Left ventricle myocardium superior (tissue), 1 donor: ENCODE measurements around the gene CPA5. TPM values are rescaled to one million over a fixed set of nuclear protein-coding genes. Genes with fewer than 3 reads are reported as not detected.

Experiments used
- ATAC-seq: fragments of 200-7000 bp; cut with Tn5 transposase; one replicate; pipeline ENCODE4 v1.9.1; 2020; ENCODE audit warnings: mild to moderate bottlenecking, moderate library complexity
- DNase-seq: peaks from one replicate; pipeline ENCODE4 v3.0.0-alpha.2; 2020
- intact Hi-C: fragments of 100-400 bp; cut with micrococcal nuclease; formaldehyde crosslinking; loops from one replicate; pipeline ENCODE4 v1.11.0; 2022
- total RNA-seq: library from RNA; stranded (reverse); fragmentation: NEBNext Ultra II Directional; extraction: Animal tissue kit (Norgen Biotek cat#: 25700); gene quantifications from one replicate; pipeline ENCODE4 v1.2.1, GENCODE V29; 2021
- donor health status: DM: no; HTN: yes; CAD: no; lungs with severe emphysema.

CPA5 gene
- total RNA-seq, 1 donor from 2014 or later = not detected

- no peak for ATAC-seq
- intact Hi-C loops = no loop called here
- no peak for DNase-seq
Measured at GRCh38 chr7:130324306-130324943, 20.2 kb upstream of the CPA5 start.

GRCh38 chr7:130329681-130330080 lies 14.9 kb upstream of the CPA5 start:
- intact Hi-C loops = no loop called here
- DNase-seq (no peak), ATAC-seq (no peak)

GRCh38 chr7:130332259-130333053 lies 12.2 kb upstream of the CPA5 start:
- intact Hi-C loops = no loop called here
- DNase-seq = no peak
- ATAC-seq = no peak

- DNase-seq = no peak
- intact Hi-C loops = no loop called here
- ATAC-seq = no peak
Measured at GRCh38 chr7:130333832-130334231, 10.8 kb upstream of the CPA5 start.

- ATAC-seq = peak; percentile 23
- intact Hi-C loops = no loop called here
- DNase-seq = no peak
Measured at GRCh38 chr7:130334274-130334673, 10.3 kb upstream of the CPA5 start.

GRCh38 chr7:130337410-130337971 lies 7.1 kb upstream of the CPA5 start:
- intact Hi-C loops = no loop called here
- DNase-seq (no peak), ATAC-seq (no peak)

- no peak for DNase-seq
- intact Hi-C loops = no loop called here
- no peak for ATAC-seq
Measured at GRCh38 chr7:130338233-130338632, 6.4 kb upstream of the CPA5 start.

- DNase-seq = no peak
- intact Hi-C loops = no loop called here
- no peak for ATAC-seq
Measured at GRCh38 chr7:130341882-130342281, 2.7 kb upstream of the CPA5 start.

GRCh38 chr7:130342701-130343380 lies 1.8 kb upstream of the CPA5 start:
- DNase-seq (no peak), ATAC-seq (no peak)
- intact Hi-C loops = no loop called here

- no peak for ATAC-seq
- DNase-seq = no peak
- intact Hi-C loops = no loop called here
Measured at GRCh38 chr7:130345136-130345535, 520 bp downstream of the CPA5 start.

- no peak for DNase-seq
- no peak for ATAC-seq
- intact Hi-C loops = no loop called here
Measured at GRCh38 chr7:130345725-130346124, 1.1 kb downstream of the CPA5 start.

GRCh38 chr7:130346177-130346905 lies 1.7 kb downstream of the CPA5 start:
- intact Hi-C loops = no loop called here

GRCh38 chr7:130346941-130347340 lies 2.3 kb downstream of the CPA5 start:
- intact Hi-C loops = no loop called here
- DNase-seq (no peak), ATAC-seq (no peak)

More at GRCh38 chr7:130346177-130346905, 1.7 kb downstream of the CPA5 start:
- ATAC-seq (no peak), DNase-seq (no peak)

GRCh38 chr7:130349911-130350782 lies 5.5 kb downstream of the CPA5 start:
- ATAC-seq (peak; percentile 55), DNase-seq (no peak)
- intact Hi-C loops = no loop called here

GRCh38 chr7:130350945-130351790 lies 6.6 kb downstream of the CPA5 start:
- ATAC-seq = peak; percentile 71
- intact Hi-C loops = no loop called here
- DNase-seq = peak; percentile 49

GRCh38 chr7:130351791-130352090 lies 7.1 kb downstream of the CPA5 start:
- intact Hi-C loops = no loop called here
- peak; percentile 7 for ATAC-seq

GRCh38 chr7:130352194-130353074 lies 7.8 kb downstream of the CPA5 start:
- ATAC-seq = no peak
- intact Hi-C loops = no loop called here
- no peak for DNase-seq

More at GRCh38 chr7:130351791-130352090, 7.1 kb downstream of the CPA5 start:
- no peak for DNase-seq
